ENCODE results near the gene SPOP.

The SPOP gene

GRCh38 chr17:49583889-49584288 lies 94.0 kb downstream of the SPOP start:
- H3K4me1 ChIP-seq (ENCODE audit: low read depth, poor library complexity, severe bottlenecking): no peaks in the 10 kb centered on the region
- no peak overlapping the region for H3K4me2 ChIP-seq
- H3K79me2 ChIP-seq (ENCODE audit: insufficient read depth, low read depth): no peaks in the 10 kb centered on the region
- H4K20me1 ChIP-seq (ENCODE audit: insufficient read depth): no peaks in the 10 kb centered on the region
- no peak overlapping the region for H3K9ac ChIP-seq
- no peaks in the 10 kb centered on the region for H3K27me3 ChIP-seq (ENCODE audit: insufficient read depth, low read depth)
- H3K4me3 ChIP-seq (IDR thresholded peaks at IDR 0.05; ENCODE audit: insufficient read depth, low read depth, low read length): no peak overlapping the region
- no peak for TF ChIP-seq CTCF (conservative IDR thresholded peaks at IDR 0.05; ENCODE audit: low read depth, low read length)
- no peak overlapping the region for H2AFZ ChIP-seq (ENCODE audit: low read depth)
- H3K36me3 ChIP-seq (ENCODE audit: insufficient read depth): no peaks in the 10 kb centered on the region
- H3K27ac ChIP-seq: no peak overlapping the region

GRCh38 chr17:49583226-49583625 lies 94.7 kb downstream of the SPOP start:
- Histone ChIP-seq H3K4me2 (no peak overlapping the region), H2AFZ (ENCODE audit: low read depth) (no peak overlapping the region), H3K4me1 (ENCODE audit: low read depth, poor library complexity, severe bottlenecking) (no peaks in the 10 kb centered on the region), H3K9ac (no peak overlapping the region), H3K79me2 (ENCODE audit: insufficient read depth, low read depth) (no peaks in the 10 kb centered on the region), H3K27me3 (ENCODE audit: insufficient read depth, low read depth) (peaks cover 2% of the 10 kb centered on the region; the same call in 1 of the 2 replicates), H3K36me3 (ENCODE audit: insufficient read depth) (no peaks in the 10 kb centered on the region), H4K20me1 (ENCODE audit: insufficient read depth) (no peaks in the 10 kb centered on the region), H3K27ac (no peak overlapping the region), H3K4me3 (IDR thresholded peaks at IDR 0.05; ENCODE audit: insufficient read depth, low read depth, low read length) (no peak overlapping the region)
- no peak for TF ChIP-seq CTCF (conservative IDR thresholded peaks at IDR 0.05; ENCODE audit: low read depth, low read length)

- H4K20me1 ChIP-seq (ENCODE audit: insufficient read depth): no peaks in the 10 kb centered on the region
- H3K9ac ChIP-seq: no peak overlapping the region
- no peaks in the 10 kb centered on the region for H3K36me3 ChIP-seq (ENCODE audit: insufficient read depth)
- peaks cover 6% of the 10 kb centered on the region; the same call in 1 of the 2 replicates for H3K27me3 ChIP-seq (ENCODE audit: insufficient read depth, low read depth)
- H3K79me2 ChIP-seq (ENCODE audit: insufficient read depth, low read depth): no peaks in the 10 kb centered on the region
- no peak overlapping the region for H3K4me2 ChIP-seq
- no peaks in the 10 kb centered on the region for H3K4me1 ChIP-seq (ENCODE audit: low read depth, poor library complexity, severe bottlenecking)
- no peak overlapping the region for H2AFZ ChIP-seq (ENCODE audit: low read depth)
- no peak overlapping the region for H3K27ac ChIP-seq
- no peak for TF ChIP-seq CTCF (conservative IDR thresholded peaks at IDR 0.05; ENCODE audit: low read depth, low read length)
- H3K4me3 ChIP-seq (IDR thresholded peaks at IDR 0.05; ENCODE audit: insufficient read depth, low read depth, low read length): no peak overlapping the region
Measured at GRCh38 chr17:49582789-49583188, 95.1 kb downstream of the SPOP start.

GRCh38 chr17:49582055-49582722 lies 95.7 kb downstream of the SPOP start:
- Histone ChIP-seq H3K4me1 (ENCODE audit: low read depth, poor library complexity, severe bottlenecking) (no peaks in the 10 kb centered on the region), H3K4me2 (no peak overlapping the region), H2AFZ (ENCODE audit: low read depth) (no peak overlapping the region), H3K9ac (no peak overlapping the region), H3K27me3 (ENCODE audit: insufficient read depth, low read depth) (peaks cover 12% of the 10 kb centered on the region), H3K4me3 (IDR thresholded peaks at IDR 0.05; ENCODE audit: insufficient read depth, low read depth, low read length) (no peak overlapping the region), H3K27ac (no peak overlapping the region), H4K20me1 (ENCODE audit: insufficient read depth) (no peaks in the 10 kb centered on the region), H3K79me2 (ENCODE audit: insufficient read depth, low read depth) (no peaks in the 10 kb centered on the region), H3K36me3 (ENCODE audit: insufficient read depth) (no peaks in the 10 kb centered on the region)
- no peak for TF ChIP-seq CTCF (conservative IDR thresholded peaks at IDR 0.05; ENCODE audit: low read depth, low read length)

All from KMS-11 (cell line).